GM11168 (cell line): ENCODE data around the gene INSRR.

Source experiments
- in situ Hi-C: fragments of 300-500 bp; cut with MboI; formaldehyde crosslinking; loops from one replicate; pipeline ENCODE4 v1.12.0; 2022; ENCODE audit warnings: low sequenced_read_pairs; ENCODE audit not compliant: unreplicated experiment

The INSRR gene

DNA sequence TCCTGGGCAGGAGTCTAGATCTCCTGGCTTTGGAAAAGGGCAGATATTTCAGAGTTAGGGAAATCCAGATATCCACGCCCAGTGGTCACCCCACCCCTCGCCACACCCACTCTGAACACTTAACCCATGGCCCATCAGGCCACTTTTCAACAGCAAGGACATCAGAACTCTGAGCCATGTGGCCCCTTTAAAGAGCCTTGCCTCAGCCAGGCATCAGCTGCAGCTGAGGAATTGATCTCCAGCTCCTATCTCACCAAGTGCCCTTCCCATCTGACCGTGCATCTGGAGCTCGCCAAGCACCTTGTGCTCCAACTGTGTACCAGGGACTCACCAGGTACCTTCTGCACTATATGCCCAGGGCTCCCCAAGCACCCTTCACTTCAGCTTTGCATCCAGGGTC, 22.0 kb downstream of the INSRR start:
- in situ Hi-C loops: no loop called here

DNA sequence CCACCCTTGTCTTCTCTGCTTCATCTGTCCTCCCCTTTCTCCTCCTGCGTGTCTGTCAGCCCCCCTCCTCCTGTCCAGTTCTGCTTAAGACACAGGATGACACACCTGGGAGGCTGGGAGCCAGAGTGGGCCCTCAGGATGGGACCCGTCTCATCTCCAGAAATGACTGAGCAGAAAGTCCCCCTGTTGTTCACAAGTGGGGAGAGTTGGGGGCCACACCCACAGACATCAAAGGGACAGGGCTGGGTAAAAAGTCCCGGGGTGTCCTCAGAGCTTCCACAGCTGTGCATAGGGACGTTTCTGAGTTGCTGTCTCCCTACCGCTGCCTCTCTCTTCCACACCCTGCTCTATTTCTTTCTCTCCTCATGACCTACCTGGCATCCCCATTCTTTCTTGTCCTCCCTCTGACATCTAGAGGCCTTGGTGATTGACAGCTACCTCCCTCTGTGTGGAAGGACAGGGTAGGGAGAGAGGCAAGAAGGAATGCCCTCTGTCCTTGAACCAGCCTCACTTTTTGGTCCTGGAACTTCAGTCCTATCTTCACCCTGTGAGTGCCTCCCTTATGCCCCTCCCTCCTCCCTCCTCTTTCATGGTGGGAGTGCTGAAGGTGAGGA, 22.8 kb downstream of the INSRR start:
- in situ Hi-C loops: no loop called here

DNA sequence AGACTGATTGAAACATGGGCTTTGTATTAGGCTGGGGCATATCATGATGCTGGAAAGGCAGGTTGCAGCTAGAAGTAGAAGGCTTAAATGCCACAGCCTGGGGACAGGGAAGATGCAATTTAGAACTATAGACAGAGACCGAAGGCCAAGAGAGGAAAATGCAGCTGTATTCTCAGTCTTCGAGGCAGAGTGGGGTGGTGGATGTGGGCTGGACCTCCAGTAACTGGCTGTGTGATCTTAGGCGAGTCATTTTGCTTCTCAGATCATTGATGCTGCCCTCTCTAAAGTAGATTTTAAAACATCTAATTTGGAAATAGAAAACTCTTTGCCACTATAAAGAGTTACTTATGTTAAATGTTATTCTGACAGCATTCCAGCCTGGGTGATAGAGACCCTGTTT, 24.6 kb downstream of the INSRR start:
- in situ Hi-C loops: no loop called here

DNA sequence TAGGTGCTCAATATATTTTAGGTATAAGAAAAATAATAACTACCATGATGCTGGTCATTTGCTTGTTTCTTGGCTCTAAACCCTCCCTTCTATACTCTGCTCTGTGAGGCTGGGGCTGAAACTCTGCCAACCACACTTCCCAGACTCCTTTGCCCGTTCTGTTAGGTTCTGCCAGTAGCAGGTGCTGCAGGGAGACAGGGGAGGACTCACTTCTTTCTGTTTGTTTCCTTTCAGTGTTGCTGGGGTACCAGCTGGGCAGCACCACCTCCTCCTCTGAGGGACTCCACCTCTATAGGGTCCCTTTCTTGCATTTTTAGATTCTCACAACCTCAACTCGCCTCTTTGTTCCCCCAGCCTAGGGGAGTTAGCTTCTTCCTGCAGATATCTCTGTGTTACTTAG, 25.3 kb downstream of the INSRR start:
- in situ Hi-C loops: no loop called here

DNA sequence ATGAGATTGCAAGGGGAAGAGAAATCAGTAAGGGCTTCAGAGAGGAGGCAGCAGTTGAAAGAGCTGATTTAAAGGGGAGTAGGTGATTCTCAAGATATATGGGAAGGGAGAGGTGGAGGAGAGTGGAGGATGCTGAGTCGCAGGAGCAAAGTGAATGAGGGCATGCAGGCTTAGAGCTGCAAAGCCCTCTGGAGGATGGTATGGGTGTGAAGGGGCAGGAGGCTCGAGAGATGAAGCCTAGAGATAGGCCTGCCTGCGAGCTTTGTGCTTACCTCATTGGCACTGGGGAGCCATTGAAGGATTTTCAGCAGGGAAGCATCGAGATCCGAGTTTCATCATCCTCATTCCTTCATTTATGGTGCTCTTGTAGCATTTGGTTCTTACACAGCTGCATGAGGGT, 26.5 kb downstream of the INSRR start:
- in situ Hi-C loops: no loop called here

DNA sequence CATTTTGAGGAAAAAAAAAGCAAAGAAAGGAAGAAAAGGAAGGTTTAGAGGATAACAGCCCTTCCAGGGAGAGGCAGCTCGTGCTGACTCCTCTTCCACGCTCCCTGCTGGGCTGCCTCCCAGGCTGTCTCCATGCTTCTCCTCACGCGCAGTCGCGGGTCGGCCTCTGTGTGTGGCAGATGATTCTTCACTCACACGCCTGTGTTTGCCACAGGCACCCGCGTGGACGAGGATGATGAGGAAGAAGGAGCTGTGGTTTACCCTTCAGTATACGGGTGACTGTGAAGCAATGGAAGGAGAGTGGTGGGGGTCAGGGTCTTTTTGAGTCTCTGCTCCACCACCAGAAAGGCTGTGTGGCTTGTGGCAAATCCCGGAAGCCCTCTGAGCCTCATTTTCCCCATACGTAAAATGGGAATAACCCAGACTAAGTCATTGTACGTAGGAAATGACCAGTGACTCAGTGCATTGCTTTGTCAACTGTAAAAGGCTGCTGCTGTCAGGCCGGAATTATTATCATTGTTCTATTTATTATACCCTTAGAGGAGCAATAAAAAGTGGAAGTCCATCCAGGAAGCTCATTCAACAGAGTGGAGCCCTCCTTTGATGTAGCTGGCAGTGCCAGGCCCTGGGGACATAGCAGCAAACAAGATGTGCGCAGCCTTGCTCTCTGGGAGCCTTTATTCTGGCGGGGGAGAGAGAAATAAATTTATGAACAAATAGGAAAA, 30.4 kb downstream of the INSRR start:
- in situ Hi-C loops: no loop called here

DNA sequence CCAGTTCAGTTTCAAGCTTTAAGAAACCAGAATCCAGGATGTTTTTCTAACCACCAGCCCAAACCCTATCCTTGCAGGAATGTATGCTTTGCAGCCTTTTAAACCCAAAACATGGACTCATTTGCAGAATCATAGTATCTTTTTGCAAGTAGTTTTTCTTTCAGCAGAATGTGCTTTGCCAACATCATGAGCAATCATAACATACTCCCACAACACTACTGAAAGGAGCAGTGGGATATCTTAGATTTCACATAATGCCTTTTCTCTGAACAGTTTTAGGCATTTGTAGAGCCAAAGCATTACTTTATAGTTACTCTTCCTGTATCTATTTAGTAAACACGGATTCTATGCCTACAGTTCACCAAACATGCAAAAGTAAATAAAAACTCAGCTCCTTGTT, 32.3 kb downstream of the INSRR start:
- in situ Hi-C loops: no loop called here

DNA sequence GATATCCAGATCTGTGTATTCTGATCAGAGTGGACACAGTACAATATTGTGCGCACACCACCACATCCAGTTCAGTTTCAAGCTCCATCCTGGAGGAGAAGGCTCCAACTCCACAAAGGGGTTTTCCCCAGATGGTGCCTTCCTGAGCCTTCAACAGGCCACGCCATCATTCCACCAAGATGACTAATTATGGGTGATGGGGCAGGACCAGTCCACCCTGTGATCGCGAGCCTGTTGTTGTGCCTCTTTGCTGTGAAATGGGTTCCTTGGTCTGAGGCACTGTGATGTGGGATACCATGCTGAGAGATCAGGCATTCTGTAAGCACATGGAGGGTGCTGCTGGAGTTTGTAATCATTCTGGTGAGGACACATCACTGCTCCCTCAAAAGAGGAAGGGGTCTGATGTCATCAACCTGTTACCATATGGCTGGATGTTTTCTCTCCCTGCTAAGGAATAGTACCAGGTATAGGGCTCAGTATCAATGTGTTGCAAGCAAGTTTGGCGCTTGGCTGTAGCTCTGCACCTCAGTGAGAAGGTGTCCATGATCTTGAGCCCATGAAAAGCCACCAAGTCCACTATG, 35.6 kb downstream of the INSRR start:
- in situ Hi-C loops: no loop called here

DNA sequence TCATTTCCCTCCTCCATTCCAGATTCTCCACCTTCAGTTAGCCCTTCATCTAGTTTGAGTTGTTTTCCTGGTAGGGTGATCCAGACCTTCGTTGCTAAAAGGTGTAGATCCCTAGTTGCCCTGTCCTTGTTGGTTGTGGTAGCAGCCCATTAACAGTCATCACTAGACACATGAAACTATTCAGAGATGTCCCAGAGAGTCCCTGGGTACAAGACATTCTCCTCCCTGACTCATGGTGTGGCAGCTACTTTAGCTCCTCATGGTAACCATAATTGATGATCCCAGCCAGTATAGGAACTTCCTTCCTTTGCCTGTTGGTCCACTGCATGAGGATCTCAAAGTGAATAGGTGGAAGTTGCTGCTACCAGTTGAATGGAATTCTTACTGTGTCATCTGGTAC, 36.2 kb downstream of the INSRR start:
- in situ Hi-C loops: no loop called here

DNA sequence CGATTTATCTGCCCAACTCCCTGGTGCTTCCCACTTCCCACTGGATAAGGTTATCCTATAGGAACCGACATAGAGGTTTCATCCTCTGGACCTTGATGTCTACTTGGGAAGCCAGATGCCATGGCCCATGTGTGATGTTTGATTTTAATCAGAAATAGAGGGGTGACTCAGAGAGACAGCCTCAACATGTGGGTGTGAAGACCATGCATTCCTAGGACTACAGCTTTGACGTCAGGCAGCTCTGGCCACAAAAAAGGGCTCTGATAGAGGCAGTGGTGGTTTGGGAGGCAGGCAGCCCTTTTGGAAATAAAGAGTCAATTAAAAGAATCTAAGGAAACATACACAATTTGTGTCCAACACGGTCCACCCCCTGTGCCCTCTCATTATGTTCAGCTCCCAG, 37.1 kb downstream of the INSRR start:
- in situ Hi-C loops: no loop called here

DNA sequence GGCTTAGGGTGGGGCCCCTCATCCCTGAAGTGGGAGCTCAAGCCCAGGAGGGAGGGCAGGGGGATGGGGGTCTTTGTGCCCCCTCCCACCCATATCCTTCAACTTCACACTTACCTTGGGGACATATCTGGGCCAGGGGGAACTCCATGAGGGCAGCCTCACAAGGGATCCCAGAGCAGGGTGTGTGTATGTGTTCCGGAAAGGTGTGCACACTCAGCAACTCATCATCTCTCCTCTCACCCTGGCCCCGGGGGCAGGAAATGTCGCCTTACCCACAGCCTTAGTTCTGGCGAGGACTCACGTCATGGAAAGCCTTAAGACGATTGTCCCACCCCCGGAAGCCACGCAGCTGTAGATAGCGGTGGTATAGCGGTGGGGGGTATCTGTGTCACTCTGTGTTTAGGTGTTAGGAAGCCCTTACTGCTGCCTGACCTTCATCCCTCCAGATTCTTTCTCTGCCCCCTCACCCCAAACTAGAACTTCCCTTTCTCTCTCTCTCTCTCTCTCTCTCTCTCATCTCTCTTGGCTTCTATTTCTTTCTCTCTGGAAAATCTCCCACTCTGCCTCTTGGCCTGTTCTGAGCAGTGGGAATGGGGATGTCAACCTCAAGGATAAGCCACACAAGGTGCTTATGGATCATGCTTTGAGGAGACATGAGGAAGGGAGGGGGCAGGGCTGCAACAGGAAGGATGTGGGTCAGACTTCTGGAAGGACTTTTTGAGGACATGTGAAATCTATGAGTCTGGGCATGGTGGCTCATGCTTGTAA, 42.2 kb downstream of the INSRR start, which contains the start of gene SH2D2A:
Gene SH2D2A, minus strand, starts transcription at position 288 of the 768 bp plus-strand sequence. Its CDS starts 140 bp downstream, at position 148.
- in situ Hi-C loops: no loop called here

DNA sequence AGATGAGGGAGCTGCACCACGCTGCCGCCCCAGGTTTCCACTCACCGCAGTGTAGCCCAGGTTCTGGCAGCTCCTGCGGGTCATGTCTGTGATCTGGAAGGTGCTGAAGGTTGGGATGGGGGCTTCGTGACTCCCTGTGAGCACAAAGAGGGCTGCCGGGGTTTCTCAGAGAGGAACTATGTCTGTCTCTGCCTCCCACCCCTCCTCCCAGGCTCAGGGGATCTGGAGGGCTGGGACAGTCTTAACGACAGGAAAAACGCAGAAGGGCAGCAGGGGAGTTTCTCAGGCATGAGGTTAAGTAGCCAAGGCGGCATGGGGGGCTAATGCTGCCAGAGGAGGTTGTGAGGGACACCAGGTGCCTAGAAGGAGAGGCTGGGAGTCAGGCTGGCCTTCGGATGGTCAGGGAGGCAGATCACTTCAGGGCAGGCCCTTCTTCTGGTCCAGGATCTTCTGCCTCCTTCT, 42.9 kb downstream of the INSRR start:
- in situ Hi-C loops: no loop called here

DNA sequence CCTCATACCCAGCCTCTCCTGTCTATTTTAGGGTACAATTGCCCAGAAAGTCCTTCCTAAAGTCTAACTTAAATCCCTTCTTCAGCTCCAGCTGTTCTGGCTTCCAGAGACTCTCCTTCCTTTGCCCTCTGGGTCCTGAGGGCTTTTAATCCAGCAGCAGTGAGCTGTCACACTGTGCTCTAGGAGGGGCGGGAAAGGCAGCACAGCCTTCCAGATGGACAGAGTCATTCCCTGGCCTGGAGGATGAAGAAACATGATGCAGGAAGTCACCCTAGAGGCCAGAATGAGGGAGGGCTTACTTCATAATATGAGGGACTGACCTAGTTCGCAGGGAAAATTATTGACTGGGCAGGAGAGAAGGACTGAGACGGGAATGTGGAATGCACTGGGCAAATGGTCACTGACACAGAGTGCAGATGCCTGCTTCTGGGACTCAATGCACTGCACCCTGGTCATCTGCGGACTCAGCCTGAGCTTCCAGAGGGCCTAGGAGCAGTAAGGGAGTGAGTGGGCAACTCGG, 43.5 kb downstream of the INSRR start:
- in situ Hi-C loops: no loop called here

DNA sequence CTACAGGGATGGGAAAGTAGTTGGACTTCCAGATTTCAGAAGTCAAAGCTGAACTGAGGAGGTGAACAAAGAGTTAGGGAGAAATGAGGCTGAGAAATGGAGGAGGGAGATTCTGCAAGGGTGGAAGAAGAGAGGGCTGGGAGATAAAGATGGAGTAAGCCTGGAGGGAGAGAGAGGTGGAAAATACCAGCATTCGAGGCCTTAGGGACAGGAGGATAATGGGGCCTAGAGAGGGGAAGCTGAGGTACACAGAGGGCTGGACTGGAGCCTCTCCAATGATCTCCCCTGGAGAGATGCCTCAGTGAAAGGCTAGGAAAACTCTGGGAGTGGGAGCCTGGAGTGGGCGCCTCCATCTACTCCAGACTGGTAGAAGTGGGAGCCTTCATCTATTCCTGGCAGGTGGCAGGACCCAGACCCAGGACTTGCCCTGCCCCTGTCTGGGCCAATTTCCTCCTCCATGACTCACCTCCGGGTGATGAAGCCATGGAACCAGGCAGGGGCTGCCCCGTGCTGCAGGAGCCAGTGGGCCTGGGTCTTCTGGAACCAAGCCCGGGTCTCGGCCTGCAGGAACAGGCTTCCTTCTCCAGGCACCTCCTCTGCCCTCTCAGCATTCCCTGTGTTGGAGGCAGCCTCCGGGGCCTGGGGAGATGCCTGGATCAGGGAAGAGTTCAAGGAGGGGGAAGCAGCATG, 44.2 kb downstream of the INSRR start:
- in situ Hi-C loops: no loop called here

DNA sequence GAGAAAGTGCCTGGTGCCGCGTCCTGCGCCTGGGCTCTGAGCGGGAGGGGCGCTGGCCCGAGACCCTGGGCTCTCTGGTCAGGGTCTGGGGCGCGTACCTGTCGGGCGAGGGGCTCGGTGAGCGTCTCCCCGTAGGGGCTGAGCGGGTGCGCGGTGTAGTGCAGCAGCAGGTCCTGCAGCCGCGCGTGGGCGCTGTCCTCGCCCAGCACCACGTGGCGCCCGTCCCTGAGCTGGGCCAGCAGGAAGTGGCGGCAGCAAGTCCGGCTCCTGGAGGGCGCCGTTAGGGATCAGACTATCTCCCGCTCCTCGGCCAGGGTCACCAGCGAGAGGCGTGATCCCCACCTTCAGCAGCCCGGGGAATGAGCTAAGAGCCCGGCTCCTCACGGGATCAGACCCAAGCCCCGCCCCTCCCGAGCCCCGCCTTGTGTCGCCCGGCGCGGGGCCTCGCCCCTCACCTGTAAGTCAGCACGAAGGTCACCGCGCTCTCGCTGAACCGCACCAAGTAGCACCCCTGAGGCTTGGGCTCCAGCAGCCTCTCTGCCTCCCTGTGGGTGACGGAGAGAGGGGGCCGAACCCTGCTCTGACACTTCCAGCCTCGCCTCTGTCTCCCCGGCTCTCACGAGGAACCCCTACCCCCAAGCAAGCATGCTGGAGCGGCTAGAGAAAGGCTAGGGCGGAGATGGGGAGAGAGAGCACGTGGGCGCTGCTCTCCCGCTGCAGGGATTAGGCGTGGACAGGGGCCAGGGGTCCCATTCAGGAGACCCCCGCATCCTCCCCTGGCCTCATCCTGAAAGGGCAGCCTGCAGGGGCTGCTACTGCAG, 45.0 kb downstream of the INSRR start:
- in situ Hi-C loops: no loop called here

DNA sequence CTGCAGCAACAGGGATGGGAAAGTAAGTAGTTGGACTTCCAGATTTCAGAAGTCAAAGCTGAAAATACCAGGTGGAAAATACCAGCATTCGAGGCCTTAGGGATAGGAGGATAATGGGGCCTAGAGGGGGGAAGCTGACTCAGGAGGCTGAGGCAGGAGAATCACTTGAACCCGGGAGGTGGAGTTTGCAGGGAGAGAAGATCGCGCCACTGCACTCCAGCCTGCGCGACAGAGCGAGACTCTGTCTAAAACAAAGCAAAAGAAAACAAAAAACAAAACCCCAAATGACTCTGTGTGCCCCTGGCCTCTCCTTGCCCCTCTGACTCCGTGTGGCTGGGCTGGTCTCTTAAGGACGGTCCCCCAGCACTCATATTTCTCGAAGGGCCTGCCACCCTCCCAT, 45.6 kb downstream of the INSRR start:
- in situ Hi-C loops: no loop called here

DNA sequence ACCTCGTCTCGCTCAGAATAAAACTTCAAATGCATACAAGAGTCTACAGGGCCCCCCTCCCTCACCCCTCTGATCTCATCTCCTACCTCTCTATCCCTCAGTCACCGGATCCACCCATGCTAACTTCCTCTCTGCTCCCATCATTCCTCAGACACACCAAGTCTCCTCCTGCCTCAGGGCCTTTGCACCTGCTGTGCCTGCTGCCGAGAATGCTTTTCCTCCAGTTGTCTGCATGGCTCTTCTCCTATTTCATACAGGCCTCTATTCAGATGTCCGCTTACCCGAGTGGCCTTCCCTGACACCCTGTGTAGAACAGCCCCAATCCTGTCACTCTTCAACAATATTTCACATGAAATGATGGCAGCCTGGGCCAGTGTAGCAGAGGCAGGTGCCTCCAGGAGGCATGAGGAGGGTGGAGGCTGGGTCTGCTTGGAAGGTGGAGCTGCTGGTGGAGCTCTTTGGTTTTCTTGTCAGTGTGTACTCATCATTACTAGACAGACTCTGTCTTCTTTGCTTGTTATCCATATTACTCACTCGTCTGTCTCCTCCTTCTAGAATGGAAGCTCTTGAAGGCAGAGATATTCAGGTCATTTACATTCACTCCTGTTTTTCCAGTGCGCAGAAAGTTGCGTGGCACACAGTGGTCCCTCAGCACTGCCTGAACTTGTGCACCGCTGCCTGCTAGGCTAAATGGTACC, 46.5 kb downstream of the INSRR start:
- in situ Hi-C loops: no loop called here

DNA sequence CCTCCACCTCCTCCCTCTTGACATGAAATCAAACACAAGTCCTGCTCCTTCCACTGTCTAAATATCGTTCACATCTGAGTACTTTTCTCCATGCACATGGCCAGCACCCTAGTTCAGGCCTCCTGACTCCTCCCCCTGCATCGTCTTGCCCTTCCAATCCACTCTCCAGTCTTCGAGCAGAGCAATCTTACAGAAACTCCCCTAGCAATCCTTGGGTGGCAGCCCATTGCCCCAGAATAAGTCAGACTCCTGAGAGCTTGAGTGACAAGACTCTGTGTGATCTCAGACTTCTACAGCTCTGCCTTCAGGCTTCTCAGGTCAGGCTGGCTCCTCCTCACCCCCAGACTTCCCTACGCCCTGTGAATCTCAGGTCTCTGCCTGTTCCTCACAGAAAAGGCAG, 47.7 kb downstream of the INSRR start:
- in situ Hi-C loops: no loop called here
